ENCODE measurements around the gene ARRB1.

The ARRB1 gene

DNA sequence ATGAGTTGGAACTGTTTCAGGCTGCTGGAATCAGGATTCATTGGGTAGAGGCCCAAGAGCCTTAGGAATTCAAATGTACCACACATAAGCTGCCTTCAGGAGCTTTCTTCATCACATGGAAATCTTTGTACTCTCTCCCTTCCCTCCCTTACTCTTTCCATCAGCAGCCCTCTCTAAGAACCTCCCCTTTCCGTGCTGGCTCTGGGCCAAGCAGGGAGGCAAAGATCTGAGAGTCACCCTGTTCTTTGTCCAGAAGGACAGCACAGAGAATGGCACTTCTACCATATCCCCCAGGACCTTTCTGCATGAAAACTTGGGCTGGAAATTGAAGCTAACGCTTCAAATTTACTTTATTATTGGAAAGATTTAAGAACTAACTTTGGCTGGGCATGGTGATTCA is 131.6 kb downstream of the ARRB1 start:
- H3K27ac ChIP-seq, result no peak overlapping the region
- no peak for DNase-seq (ENCODE audit: low spot score)
- ChIA-PET CTCF (no interaction called here), POLR2A (ENCODE audit: low non-redundant PET) (interaction anchor here (0.6 kb wide), 1 partner anchor 35 kb away, joined by 3 read pairs; no protein-coding TSS in a partner anchor)
- no peak for TF ChIP-seq CTCF (conservative IDR thresholded peaks at IDR 0.05; ENCODE audit: low read depth)

DNA sequence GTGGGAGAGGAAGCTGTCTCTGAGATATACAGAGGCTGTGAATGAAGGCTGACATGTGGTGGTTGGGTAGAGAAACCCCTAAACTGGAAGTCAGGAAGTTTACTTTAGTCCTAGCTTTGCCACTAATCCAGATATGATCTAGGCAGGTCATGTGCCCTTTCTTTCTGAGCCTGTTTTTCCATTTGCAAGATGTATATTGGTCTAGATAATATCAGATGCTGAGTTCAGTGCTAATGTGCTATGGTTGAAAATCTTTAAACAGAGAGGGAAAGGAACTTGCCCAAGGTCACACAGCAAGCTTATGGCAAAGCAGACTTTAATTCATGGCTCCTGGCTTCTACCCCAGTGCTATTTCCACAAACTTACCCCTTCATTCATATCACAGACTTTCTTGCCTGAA is 136.6 kb downstream of the ARRB1 start:
- POLR2A ChIA-PET (ENCODE audit: low non-redundant PET), result no interaction called here
- TF ChIP-seq CTCF (conservative IDR thresholded peaks at IDR 0.05; ENCODE audit: low read depth), result no peak
- no peak overlapping the region for H3K27ac ChIP-seq
- DNase-seq (ENCODE audit: low spot score), result no peak
- CTCF ChIA-PET, result interaction anchor here (0.6 to 1.7 kb wide), 7 partner anchors 10 to 514 kb away, joined by 3 to 9 read pairs (median 3); no protein-coding TSS in a partner anchor

- POLR2A ChIA-PET (ENCODE audit: low non-redundant PET), result no interaction called here
- CTCF ChIA-PET, result interaction anchor here (0.5 to 1.7 kb wide), 9 partner anchors 10 to 714 kb away, joined by 3 to 9 read pairs (median 3); partner anchors contain the start of gene TPBGL
- no peak overlapping the region for H3K27ac ChIP-seq
- peak; percentile 16; the same call in 1 of the 2 replicates for TF ChIP-seq CTCF (conservative IDR thresholded peaks at IDR 0.05; ENCODE audit: low read depth)
- DNase-seq (ENCODE audit: low spot score), result peak; percentile 77
Observed at GRCh38 chr11:75214411-75214821, 137.0 kb downstream of the ARRB1 start.
